Measurements from ENCODE around the gene MAPK10.

MAPK10 gene

DNA sequence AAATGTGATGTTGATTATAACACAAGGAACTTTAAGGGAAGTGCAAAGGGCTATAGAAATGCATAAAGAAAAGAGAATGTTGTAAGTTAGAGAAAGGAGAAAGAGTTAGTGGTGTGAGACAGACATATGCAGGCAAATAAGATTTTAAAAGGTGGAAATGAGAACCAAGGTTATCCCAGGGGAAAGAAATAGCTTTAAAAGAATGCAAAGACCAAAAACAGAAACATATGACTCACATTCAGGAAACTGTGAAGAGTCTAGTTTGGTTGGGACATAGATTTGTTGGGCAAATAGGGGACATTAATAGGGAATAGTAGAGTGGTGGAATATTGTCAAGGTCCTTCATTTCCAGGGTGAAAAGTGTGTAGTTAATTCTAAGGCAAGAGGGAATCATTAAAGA is 52.4 kb downstream of the MAPK10 start:
- peak; percentile 31 for DNase-seq (ENCODE audit: low read depth)
- TF ChIP-seq, protein P1, sequence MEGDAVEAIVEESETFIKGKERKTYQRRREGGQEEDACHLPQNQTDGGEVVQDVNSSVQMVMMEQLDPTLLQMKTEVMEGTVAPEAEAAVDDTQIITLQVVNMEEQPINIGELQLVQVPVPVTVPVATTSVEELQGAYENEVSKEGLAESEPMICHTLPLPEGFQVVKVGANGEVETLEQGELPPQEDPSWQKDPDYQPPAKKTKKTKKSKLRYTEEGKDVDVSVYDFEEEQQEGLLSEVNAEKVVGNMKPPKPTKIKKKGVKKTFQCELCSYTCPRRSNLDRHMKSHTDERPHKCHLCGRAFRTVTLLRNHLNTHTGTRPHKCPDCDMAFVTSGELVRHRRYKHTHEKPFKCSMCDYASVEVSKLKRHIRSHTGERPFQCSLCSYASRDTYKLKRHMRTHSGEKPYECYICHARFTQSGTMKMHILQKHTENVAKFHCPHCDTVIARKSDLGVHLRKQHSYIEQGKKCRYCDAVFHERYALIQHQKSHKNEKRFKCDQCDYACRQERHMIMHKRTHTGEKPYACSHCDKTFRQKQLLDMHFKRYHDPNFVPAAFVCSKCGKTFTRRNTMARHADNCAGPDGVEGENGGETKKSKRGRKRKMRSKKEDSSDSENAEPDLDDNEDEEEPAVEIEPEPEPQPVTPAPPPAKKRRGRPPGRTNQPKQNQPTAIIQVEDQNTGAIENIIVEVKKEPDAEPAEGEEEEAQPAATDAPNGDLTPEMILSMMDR (conservative IDR thresholded peaks at IDR 0.05; ENCODE audit: low read depth, low read length): no peak
- H3K4me3 ChIP-seq (ENCODE audit: low read depth, low read length): no peak overlapping the region

DNA sequence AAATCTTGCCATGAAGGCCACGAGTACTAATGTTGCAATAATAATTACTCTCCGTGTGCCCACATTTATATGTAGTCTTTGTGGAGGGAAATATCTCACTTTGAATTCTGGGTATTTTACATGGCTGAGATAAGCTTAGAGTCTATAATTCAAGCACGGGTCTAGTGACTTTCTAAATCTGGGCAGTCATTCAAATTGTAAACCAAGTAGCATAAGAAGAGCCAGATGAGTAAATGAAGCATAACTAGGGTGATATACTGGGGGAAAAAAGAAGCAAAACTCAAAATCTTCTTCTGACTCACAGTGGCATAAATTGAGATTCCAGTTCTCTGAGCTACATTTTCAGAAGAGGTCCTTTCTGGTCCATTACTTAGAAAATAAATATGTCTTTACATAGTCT is 53.0 kb downstream of the MAPK10 start:
- no peak overlapping the region for H3K4me3 ChIP-seq (ENCODE audit: low read depth, low read length)
- DNase-seq (ENCODE audit: low read depth): peak; percentile 69
- TF ChIP-seq, protein P1 (conservative IDR thresholded peaks at IDR 0.05; ENCODE audit: low read depth, low read length): no peak

DNA sequence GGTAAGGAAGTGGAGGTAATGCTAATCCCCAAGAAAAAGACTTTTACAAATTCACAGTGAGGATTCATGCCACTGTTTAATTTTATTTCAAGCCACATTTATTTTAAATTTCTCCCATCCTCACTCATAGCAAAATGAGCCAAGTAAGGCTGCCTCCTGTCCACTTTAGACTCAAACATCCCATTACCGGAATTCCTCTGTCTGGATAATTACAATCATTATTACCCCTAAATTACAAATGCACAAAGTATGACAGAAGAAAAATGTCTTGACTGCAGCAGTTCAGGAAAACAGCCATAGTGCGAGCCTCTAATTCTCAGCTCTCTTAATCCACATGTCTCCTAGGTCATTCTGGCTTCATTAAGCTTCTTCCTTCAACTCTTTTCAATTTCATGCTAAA is 57.0 kb downstream of the MAPK10 start:
- TF ChIP-seq, protein P1 (conservative IDR thresholded peaks at IDR 0.05; ENCODE audit: low read depth, low read length): no peak
- DNase-seq (ENCODE audit: low read depth): no peak

DNA sequence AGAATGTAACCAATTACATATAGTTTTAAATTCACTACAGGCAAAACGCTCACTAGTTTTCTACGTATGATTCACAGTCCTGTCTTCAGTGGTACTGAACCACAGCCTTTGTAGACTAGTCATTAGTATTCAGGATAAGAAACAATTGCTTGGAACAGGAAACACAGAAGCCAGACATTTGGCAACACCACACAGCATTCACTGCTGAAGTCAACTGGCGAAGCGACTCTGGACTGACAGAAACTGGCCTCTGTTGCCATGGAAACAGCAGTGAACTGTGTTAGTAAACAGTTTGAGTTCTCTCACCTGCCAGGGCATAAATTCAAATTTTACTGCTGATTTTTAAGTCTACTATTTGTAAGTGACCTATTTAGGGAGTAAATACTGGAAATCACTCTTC is 57.6 kb downstream of the MAPK10 start:
- no peak for DNase-seq (ENCODE audit: low read depth)
- TF ChIP-seq, protein P1 (conservative IDR thresholded peaks at IDR 0.05; ENCODE audit: low read depth, low read length): no peak
- H3K4me3 ChIP-seq (ENCODE audit: low read depth, low read length): no peak overlapping the region

More for the DNA sequence above, 57.0 kb downstream of the MAPK10 start:
- no peak overlapping the region for H3K4me3 ChIP-seq (ENCODE audit: low read depth, low read length)

DNA sequence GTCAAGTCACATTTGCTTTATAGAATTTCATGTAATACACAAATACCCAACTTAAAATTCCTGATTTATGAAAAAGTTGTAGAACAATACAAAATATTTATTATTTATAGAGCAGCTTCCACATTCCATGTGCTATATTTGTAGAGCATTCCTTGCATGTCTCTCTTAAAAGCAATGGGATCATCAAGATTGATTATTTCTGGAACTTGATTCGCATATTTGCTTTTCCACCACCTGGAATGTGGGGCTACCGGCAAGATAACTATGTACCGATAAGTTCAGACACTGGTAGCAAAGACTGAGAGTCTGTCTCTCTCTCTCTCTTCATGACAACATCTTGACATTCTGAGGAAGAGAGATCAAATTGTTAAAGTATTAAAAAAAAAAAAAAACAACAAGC is 59.3 kb downstream of the MAPK10 start:
- TF ChIP-seq, protein P1 (conservative IDR thresholded peaks at IDR 0.05; ENCODE audit: low read depth, low read length): no peak
- no peak overlapping the region for H3K4me3 ChIP-seq (ENCODE audit: low read depth, low read length)
- no peak for DNase-seq (ENCODE audit: low read depth)

DNA sequence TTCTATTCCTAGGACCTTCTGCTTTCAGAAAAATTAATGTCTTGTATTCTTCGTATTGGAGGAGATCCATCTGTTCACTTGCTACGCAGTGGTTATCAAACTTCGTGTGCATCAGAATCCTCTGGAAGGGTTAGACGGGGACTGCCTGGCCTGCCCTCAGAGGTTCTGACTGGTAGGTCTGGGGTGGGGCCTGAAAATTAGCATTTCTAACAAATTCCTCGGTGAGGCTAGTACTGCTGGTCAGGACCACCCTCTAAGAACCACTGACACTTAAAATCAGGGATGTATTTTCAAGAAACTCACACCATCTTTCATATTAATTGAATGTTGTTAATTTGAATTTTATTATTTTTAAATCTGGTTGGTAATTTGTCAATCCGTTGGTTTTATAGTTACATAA is 63.0 kb downstream of the MAPK10 start:
- no peak overlapping the region for H3K4me3 ChIP-seq (ENCODE audit: low read depth, low read length)
- TF ChIP-seq, protein P1 (conservative IDR thresholded peaks at IDR 0.05; ENCODE audit: low read depth, low read length): no peak
- no peak for DNase-seq (ENCODE audit: low read depth)

DNA sequence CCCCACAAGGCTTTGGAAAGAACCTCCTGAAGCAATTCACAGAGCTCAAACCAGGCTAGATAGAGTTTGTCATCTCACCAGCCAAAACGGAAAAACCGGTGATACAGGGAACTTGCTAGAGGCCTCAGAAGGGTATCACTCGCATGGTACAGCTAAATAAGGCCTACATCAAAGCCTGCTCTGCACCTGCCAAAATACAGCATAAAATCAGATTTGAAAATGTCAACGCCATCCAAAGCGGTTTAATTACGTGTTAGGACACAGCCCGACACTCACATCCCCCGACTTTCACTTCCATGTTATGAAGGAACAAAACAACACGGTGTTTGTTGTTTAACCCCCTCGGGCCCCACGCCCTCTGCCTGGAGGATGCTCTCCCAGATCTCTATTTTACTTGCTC is 65.0 kb downstream of the MAPK10 start:
- H3K4me3 ChIP-seq (ENCODE audit: low read depth, low read length): no peak overlapping the region
- DNase-seq (ENCODE audit: low read depth): no peak
- TF ChIP-seq, protein P1 (conservative IDR thresholded peaks at IDR 0.05; ENCODE audit: low read depth, low read length): no peak

All from choroid plexus epithelial cell (primary cell).